HCT116 (cell line): Measurements from ENCODE around the gene S1PR4. TPM values are rescaled to one million over a fixed set of nuclear protein-coding genes. Genes with fewer than 3 reads are reported as not detected.

Experiments used
- ATAC-seq: fragments of 200-7000 bp; cut with Tn5 transposase; 2 replicates; pipeline ENCODE4 v1.9.1; 2020; ENCODE audit warnings: mild to moderate bottlenecking, moderate library complexity
- BruUV-seq: library from RNA; stranded (reverse); fragments of 400-500 nt; replicated peaks from 2 replicates; lab custom pipeline; 2021; lab: Mats Ljungman, UMichigan
- CTCF ChIA-PET: fragments of 300-600 bp; sonication (Branson Sonifier 250); formaldehyde crosslinking; loops from one replicate; lab custom pipeline; 2021; ENCODE audit warnings: antibody characterized with exemption; lab: Charles Lee
- POLR2A ChIA-PET: fragments of 300-600, 350-600 bp; sonication (Branson Sonifier 250); formaldehyde crosslinking; loops from one replicate; lab custom pipeline; 2021; ENCODE audit warnings: antibody characterized with exemption; lab: Charles Lee
- RAD21 ChIA-PET, 2 experiments: fragments of 300-600 bp; sonication (Branson Sonifier 250); formaldehyde crosslinking; loops; one replicate each; lab custom pipeline; 2023; ENCODE audit warnings: low total read pairs in 2 of 2; ENCODE audit not compliant: uncharacterized antibody in 2 of 2, unreplicated experiment in 2 of 2, low non-redundant PET in 1 of 2; lab: Charles Lee
- DNase-seq: peaks from one replicate; pipeline ENCODE4 v3.0.0-alpha.2; 2010; ENCODE audit warnings: low read depth, low spot score
- H2AFZ ChIP-seq: fragments of 200-600 bp; shearing (Covaris generic), sonication (generic); 2 replicates; pipeline ENCODE4 v1.6.1; 2017; ENCODE audit warnings: low read depth, mixed run types, mixed read lengths, antibody characterized with exemption, low read length; ENCODE audit not compliant: poor library complexity, severe bottlenecking
- H3K27ac ChIP-seq: 2 replicates; pipeline ENCODE4 v1.5.1; 2012; ENCODE audit warnings: low read depth, low read length
- H3K27me3 ChIP-seq: fragments of 200-600 bp; sonication (generic); 2 replicates; pipeline ENCODE4 v1.6.1; 2016; ENCODE audit warnings: mixed run types, low read length, mixed read lengths; ENCODE audit not compliant: insufficient read depth
- H3K36me3 ChIP-seq, 2 experiments: fragments of 200-500 bp in 1 of 2; fragments of 200-600 bp in 1 of 2; sonication (Bioruptor generic) in 1 of 2; sonication (generic) in 1 of 2; 2 replicates each; pipeline versions ENCODE4 v1.5.1 to v1.6.1; 2014 to 2016; ENCODE audit warnings: low read length in 2 of 2, inconsistent platforms in 1 of 2, mixed read lengths in 1 of 2, mixed run types in 1 of 2; ENCODE audit not compliant: insufficient read depth in 2 of 2, control insufficient read depth in 1 of 2
- H3K4me1 ChIP-seq, 2 experiments: fragments of 200-600 bp in 1 of 2; sonication (generic) in 1 of 2; 2 replicates each; pipeline versions ENCODE4 v1.5.1 to v1.6.1; 2012 to 2017; ENCODE audit warnings: low read length in 2 of 2, inconsistent platforms in 1 of 2, mild to moderate bottlenecking in 1 of 2, mixed read lengths in 1 of 2, mixed run types in 1 of 2, moderate library complexity in 1 of 2; ENCODE audit not compliant: insufficient read depth in 2 of 2, control insufficient read depth in 1 of 2
- H3K4me2 ChIP-seq: fragments of 200-600 bp; sonication (generic); 2 replicates; pipeline ENCODE4 v1.6.1; 2017; ENCODE audit warnings: mixed run types, low read length, mixed read lengths
- H3K4me3 ChIP-seq, 2 experiments: fragments of 200-600 bp in 1 of 2; sonication (generic) in 1 of 2; replicated peaks in 1 of 2; 2 replicates each; pipeline ENCODE4 v1.5.1; 2011 to 2016; ENCODE audit warnings: low read length in 2 of 2, control low read depth in 1 of 2, low read depth in 1 of 2, mild to moderate bottlenecking in 1 of 2, mixed read lengths in 1 of 2, mixed run types in 1 of 2
- H3K79me2 ChIP-seq: fragments of 200-600 bp; sonication (generic); 2 replicates; pipeline ENCODE4 v1.6.1; 2017; ENCODE audit warnings: mild to moderate bottlenecking, mixed run types, low read length, moderate library complexity, mixed read lengths; ENCODE audit not compliant: insufficient read depth
- H3K9ac ChIP-seq: fragments of 200-600 bp; sonication (generic); 2 replicates; pipeline ENCODE4 v1.6.1; 2016; ENCODE audit warnings: low read length, mixed read lengths
- H3K9me2 ChIP-seq: fragments of 200-600 bp; sonication (generic), shearing (Covaris generic); 2 replicates; pipeline ENCODE4 v1.6.1; 2017; ENCODE audit warnings: mixed run types, mild to moderate bottlenecking, moderate library complexity; ENCODE audit not compliant: insufficient read depth
- H3K9me3 ChIP-seq, 2 experiments: fragments of 200-500 bp in 1 of 2; fragments of 200-600 bp in 1 of 2; sonication (Bioruptor generic) in 1 of 2; sonication (generic) in 1 of 2; 2 replicates each; pipeline ENCODE4 v1.6.1; 2014 to 2017; ENCODE audit warnings: low read length in 2 of 2, mixed read lengths in 2 of 2, inconsistent platforms in 1 of 2, low read depth in 1 of 2, mild to moderate bottlenecking in 1 of 2, mixed run types in 1 of 2, moderate library complexity in 1 of 2; ENCODE audit not compliant: control insufficient read depth in 1 of 2, insufficient read depth in 1 of 2
- H4K20me1 ChIP-seq: fragments of 200-600 bp; sonication (generic), shearing (Covaris generic); 2 replicates; pipeline ENCODE4 v1.6.1; 2017; ENCODE audit warnings: mixed run types, mild to moderate bottlenecking, moderate library complexity; ENCODE audit not compliant: insufficient read depth
- REST ChIP-seq: IDR thresholded peaks from 2 replicates; pipeline ENCODE4 v1.6.1; 2012; ENCODE audit warnings: low read depth
- SIN3A ChIP-seq: IDR thresholded peaks from 2 replicates; pipeline ENCODE4 v1.6.1; 2012; ENCODE audit warnings: low read depth
- intact Hi-C: fragments of 100-400 bp; cut with micrococcal nuclease; formaldehyde crosslinking; loops from 2 replicates; pipeline ENCODE4 v1.10.0; 2022
- total RNA-seq: library from RNA; stranded (reverse); gene quantifications from one replicate; pipeline ENCODE4 v1.2.1, GENCODE V29; 2021; ENCODE audit not compliant: unreplicated experiment
- TF ChIP-seq, protein P1 (sequence below): IDR thresholded peaks from 2 replicates; pipeline ENCODE4 v1.6.1; 2012

S1PR4 gene
- total RNA-seq, 1 experiment from 2014 or later = 0.71 TPM

GRCh38 chr19:3198901-3199700 is 20.5 kb downstream of the S1PR4 start:
- DNase-seq = no peak
- ChIA-PET CTCF (no interaction called here), POLR2A (no interaction called here), RAD21 (no interaction called here)
- Histone ChIP-seq H3K36me3 (peaks cover 13 to 30% of the 10 kb centered on the region in 2 experiments; a peak in 3 of 4 replicates), H2AFZ (no peak overlapping the region), H3K4me2 (no peak overlapping the region), H3K27ac (no peak overlapping the region), H3K4me3 (no peak overlapping the region), H3K9me3 (no peaks in the 10 kb centered on the region), H4K20me1 (no peaks in the 10 kb centered on the region), H3K27me3 (no peaks in the 10 kb centered on the region), H3K9ac (no peak overlapping the region), H3K9me2 (no peaks in the 10 kb centered on the region), H3K79me2 (peaks cover 19% of the 10 kb centered on the region; the same call in 1 of the 2 replicates), H3K4me1 (no peaks in the 10 kb centered on the region)
- no peak for ATAC-seq
- no TSS peak for BruUV-seq
- TF ChIP-seq REST (no peak), SIN3A (no peak)
- TF ChIP-seq, protein P1, sequence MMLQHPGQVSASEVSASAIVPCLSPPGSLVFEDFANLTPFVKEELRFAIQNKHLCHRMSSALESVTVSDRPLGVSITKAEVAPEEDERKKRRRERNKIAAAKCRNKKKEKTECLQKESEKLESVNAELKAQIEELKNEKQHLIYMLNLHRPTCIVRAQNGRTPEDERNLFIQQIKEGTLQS = no peak
- intact Hi-C loops = no loop called here
